Brain pericyte (primary cell): ENCODE results near the gene ATF7.
A peak's percentile ranks its signal among the peaks of the same experiment; 100 is the strongest.
"Not testable (repeated sequence)": the region's sequence is repeated elsewhere in the genome, so short reads cannot be mapped to it uniquely, and the experiment has no call there.

ENCODE experiments used
- DNase-seq: peaks from one replicate; pipeline ENCODE4 v3.0.0-alpha.2; 2012; ENCODE audit warnings: low read depth, low spot score

ATF7 gene

DNA sequence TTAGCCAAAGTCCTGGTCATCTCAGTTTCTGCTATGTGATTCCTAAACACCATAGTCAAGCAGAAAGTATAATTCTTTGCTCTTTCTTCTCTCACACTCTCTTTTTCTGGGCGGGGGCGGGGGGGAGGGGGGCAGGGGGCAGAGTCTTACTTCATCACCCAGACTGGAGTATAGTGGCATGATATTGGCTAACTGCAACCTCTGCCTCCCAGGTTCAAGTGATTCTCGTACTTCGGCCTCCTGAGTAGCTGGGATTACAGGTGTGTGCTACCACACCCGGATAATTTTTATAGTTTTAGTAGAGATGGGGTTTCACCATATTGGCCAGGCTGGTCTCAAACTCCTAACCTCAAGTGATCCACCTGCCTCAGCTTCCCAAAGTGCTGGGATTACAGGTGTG is 60.8 kb downstream of the ATF7 start:
- DNase-seq, result not testable (repeated sequence)

GRCh38 chr12:53564941-53565340 is 61.2 kb downstream of the ATF7 start:
- no peak for DNase-seq

DNA sequence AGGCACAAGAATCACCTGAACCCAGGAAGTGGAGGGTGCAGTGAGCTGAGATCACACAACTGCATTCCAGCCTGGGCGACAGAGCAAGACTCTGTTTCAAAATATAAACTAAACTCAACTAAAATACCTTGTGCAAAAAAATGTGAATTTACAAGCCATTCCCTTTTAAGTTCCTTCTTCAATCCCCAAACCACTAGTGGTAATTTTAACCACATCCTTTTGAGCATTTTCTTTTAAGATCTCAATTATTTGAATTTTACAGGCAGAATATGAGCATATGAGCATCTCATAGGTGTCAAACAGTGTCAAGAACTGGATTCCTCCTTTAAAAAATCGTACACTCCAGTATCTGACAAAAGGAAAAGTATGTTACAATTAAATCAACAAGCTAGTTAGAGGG is 61.9 kb downstream of the ATF7 start:
- no peak for DNase-seq

GRCh38 chr12:53563452-53564028 is 62.6 kb downstream of the ATF7 start:
- DNase-seq, result no peak

DNA sequence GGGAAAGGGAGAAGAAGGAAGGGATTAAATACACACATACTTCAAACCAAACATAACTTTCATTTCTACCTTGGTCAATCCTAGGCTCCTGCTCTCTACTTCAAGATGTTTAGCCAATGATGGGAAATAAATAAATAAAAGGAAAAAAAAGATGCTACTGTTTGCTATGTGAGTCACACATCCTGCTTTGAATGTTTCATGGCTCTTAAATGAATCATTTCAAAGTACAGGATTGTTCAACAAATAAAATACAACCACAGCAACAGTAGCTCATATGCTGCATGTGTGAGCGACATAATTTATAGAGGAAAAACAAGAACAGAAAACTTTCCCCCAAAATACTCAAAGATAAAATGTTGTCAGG is 64.6 kb downstream of the ATF7 start:
- DNase-seq, result peak; percentile 46

GRCh38 chr12:53560912-53561589 is 65.1 kb downstream of the ATF7 start:
- no peak for DNase-seq

DNA sequence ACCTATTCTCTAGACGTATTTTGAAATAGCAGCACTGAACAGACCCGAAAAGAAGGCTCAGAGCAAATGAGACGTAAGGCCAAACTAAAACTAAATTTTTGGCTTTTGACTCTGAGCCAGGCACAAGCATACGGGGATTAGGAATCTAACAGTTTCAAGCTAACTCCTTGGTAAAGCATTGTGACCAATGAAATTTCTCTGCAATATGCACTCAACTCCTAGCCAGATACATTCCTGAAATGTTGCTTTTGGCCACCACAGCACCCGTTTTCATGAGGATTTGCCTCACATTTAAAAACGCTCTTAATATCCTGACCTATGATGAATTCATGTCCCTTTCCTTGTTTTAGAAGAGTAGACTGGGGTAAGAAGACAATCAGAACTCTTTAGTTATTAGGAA is 65.8 kb downstream of the ATF7 start:
- DNase-seq, result peak; percentile 50

- DNase-seq, result no peak
Measured at GRCh38 chr12:53558631-53559030, 67.6 kb downstream of the ATF7 start.

- DNase-seq, result no peak
Measured at GRCh38 chr12:53552361-53553327, 73.5 kb downstream of the ATF7 start.

- no peak for DNase-seq
Measured at GRCh38 chr12:53551889-53552291, 74.3 kb downstream of the ATF7 start.

- no peak for DNase-seq
Measured at GRCh38 chr12:53550595-53550994, 75.6 kb downstream of the ATF7 start.

GRCh38 chr12:53550131-53550530 is 76.1 kb downstream of the ATF7 start:
- DNase-seq, result not testable (repeated sequence)

DNA sequence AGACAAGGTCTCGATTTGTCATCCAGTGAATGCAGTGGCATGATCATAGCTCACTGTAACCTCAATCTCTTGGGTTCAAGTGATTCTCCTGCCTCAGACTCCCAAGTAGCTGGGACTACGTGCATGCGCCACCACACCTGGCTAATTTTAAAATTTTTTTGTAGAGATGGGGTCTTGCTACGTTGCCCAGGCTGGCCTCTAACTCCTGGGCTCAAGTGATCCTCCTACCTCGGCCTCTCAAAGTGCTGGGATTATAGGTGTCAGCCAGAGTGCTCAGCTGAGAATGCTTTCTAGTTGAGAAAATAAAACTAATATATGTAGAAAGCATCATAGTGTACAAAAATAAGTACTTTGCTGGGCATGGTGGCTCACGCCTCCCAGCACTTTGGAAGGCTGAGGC is 77.8 kb downstream of the ATF7 start:
- DNase-seq, result not testable (repeated sequence)

DNA sequence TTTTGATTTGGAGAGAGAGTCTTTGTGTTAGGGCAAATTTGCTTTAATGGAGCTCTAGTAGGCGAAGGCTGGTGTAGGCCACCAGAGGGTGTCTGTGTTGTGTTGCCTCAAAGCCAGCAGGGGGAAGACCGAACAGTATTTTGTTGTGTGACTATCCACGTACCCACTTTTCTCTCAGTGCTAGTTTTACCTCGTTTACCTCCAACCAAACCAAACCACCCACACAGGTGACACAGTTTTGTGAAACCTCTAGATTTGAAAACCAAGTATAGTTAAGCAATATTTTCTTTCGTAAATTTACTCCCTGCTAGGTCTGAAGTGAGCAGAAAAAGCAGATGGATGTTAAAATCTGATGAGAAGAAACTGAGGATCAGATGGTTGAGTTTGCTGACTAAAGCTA is 82.6 kb downstream of the ATF7 start:
- no peak for DNase-seq

DNA sequence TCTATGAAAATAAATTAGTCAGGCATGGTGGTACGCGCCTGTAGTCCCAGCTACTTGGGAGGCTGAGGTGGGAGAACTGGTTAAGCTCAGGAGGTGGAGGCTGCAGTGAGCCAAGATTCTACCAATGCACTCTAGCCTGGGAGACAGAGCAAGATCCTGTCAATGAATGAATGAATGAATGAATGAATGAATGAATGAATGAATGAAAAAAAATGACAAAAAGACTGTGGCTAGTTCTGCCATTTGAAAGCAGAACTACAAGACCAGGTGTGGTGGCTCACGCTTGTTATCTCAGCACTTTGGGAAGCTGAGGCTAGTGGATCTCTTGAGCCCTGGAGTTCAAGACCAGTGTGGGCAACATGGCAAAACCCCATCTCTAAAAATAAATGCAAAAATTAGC is 86.7 kb downstream of the ATF7 start:
- DNase-seq, result no peak

GRCh38 chr12:53538209-53538689 is 87.9 kb downstream of the ATF7 start:
- no peak for DNase-seq

DNA sequence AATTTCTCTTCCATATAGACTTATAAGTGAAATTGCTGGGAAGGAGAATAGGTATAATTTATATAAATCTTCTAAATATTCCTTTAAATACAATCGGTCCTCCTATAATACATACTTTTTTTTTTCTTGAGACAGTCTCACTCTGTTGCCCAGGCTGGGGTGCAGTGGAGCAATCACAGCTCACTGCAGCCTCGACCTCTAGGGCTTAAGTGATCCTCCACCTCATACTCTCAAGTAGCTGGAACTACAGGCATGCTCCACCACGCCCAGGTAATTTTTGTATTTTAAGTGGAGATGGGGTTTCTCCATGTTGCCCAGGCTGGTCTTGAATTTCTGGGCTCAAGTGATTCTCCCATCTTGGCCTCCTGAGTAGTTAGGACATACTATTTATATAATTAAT is 89.2 kb downstream of the ATF7 start:
- DNase-seq, result no peak

GRCh38 chr12:53533471-53533870 is 92.7 kb downstream of the ATF7 start:
- DNase-seq, result no peak

DNA sequence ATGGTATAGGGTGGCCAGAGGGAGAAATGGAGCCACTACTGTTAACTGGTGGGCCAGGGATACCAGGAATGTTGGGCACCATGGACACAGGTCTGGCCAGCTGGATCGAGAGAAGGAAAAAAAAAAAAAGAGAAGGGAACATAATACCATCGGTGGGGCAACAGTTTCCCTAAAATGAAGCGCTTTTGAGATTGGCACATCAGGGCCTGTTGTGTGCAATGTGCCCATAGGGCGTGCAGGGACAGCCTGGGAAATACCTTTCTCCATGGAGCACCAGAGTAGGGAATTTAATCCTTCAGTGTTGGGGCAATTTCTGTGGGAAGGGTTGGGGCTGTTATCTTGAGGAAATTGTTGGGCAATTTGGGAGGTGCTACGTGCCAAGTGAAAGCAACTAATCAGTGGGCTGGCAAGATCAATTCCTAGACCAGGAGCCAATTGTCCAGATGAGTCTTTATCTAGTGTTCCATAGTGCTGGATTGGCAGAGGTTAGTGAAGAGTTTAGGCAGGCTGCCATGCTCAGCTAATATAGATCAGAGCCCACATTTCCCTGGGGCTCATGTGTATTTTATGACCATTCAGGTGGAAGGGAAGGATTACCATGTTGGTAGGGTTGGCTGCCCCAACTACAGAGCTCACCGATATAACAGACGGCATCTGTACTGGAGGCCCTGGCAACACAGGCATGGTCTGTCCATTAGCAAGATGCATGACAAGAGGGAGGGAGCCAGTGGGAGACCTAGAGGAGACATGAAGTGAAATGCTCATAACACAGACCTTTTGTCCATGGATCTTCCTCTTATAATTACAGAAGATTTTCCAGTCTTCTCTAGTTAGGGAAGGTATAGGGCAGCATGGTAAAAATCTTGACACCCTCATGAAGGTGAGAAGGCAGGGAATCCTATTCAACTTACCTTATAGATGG is 93.4 kb downstream of the ATF7 start:
- no peak for DNase-seq

DNA sequence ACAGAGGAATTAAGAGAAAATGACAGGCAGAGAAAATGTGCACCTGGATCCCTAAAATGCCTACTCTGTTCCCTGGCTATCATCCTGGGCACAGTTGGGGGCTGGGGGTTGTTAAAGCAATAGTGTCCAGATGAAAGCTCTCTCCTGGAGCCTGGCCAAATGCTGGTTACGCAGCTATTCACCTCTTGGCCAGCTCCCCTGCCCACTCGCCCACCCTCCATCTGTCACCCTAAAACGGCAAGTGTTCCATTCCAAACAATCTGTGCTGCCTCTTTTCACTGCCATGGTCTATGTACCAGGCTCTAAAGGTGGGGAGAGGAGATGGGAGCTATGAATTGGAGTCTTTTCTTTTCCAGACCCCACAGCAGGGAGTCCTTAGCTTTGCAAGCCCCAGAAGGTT is 94.2 kb downstream of the ATF7 start:
- DNase-seq, result no peak

DNA sequence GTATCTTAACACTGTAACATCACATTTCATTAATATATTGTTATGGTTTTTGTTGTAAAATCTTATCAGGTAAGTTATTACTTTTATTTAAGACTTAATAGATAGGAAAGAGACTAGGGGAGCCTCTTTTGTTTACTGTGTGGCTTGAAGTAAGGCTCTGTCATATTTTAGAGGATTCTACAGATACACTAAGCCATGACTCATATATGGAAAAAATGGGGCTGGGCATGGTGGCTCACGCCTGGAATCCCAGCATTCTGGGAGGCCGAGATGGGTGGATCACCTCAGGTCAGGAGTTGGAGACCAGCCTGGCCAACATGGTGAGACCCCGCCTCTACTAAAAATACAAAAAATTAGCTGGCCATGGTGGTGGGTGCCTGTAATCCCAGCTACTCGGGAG is 95.3 kb downstream of the ATF7 start:
- no peak for DNase-seq
